PC-9 (cell line): ENCODE data around the gene AP4M1. TPM values are rescaled to one million over a fixed set of nuclear protein-coding genes. Genes with fewer than 3 reads are reported as not detected.

Experiments used
- BruUV-seq: library from RNA; stranded (reverse); fragments of 400-500 nt; replicated peaks from 2 replicates; lab custom pipeline; 2021; lab: Mats Ljungman, UMichigan
- CTCF ChIA-PET: fragments of 300-600 bp; sonication (Branson Sonifier 250); formaldehyde crosslinking; loops from one replicate; lab custom pipeline; 2022; ENCODE audit warnings: antibody characterized with exemption; lab: Charles Lee
- POLR2A ChIA-PET: fragments of 300-600 bp; sonication (Branson Sonifier 250); formaldehyde crosslinking; loops from one replicate; lab custom pipeline; 2022; ENCODE audit warnings: antibody characterized with exemption; ENCODE audit not compliant: unreplicated experiment; lab: Charles Lee
- DNase-seq, 2 experiments: peaks; one replicate each; pipeline versions ENCODE4 v3.0.0 to v3.0.0-alpha.2; 2015 to 2022; ENCODE audit warnings: mixed read lengths in 1 of 2
- H2AFZ ChIP-seq: fragments of 200-600 bp; sonication (generic); 2 replicates; pipeline ENCODE4 v1.8.1; 2017; ENCODE audit warnings: antibody characterized with exemption
- H3F3A ChIP-seq: fragments of 200-600 bp; sonication (generic); 2 replicates; pipeline ENCODE4 v1.8.1; 2017; ENCODE audit warnings: antibody characterized with exemption, mild to moderate bottlenecking, low read depth; ENCODE audit not compliant: insufficient read depth
- H3K27ac ChIP-seq: fragments of 200-600 bp; sonication (generic); 2 replicates; pipeline ENCODE4 v1.6.1; 2016; ENCODE audit warnings: mixed run types
- H3K27me3 ChIP-seq: fragments of 200-600 bp; sonication (generic); 2 replicates; pipeline ENCODE4 v1.6.1; 2016; ENCODE audit warnings: low read depth, mixed run types; ENCODE audit not compliant: insufficient read depth
- H3K36me3 ChIP-seq: fragments of 200-600 bp; sonication (generic); 2 replicates; pipeline ENCODE4 v1.6.1; 2016; ENCODE audit warnings: low read depth, mixed run types
- H3K4me1 ChIP-seq: fragments of 200-600 bp; sonication (generic); replicated peaks from 2 replicates; pipeline ENCODE4 v1.6.1; 2016; ENCODE audit warnings: mixed run types; ENCODE audit not compliant: insufficient read depth
- H3K4me2 ChIP-seq: fragments of 200-600 bp; sonication (generic); 2 replicates; pipeline ENCODE4 v1.6.1; 2017; ENCODE audit warnings: mixed run types
- H3K4me3 ChIP-seq: fragments of 200-600 bp; sonication (generic); 2 replicates; pipeline ENCODE4 v1.6.1; 2016; ENCODE audit warnings: mixed run types
- H3K79me2 ChIP-seq: fragments of 200-600 bp; sonication (generic); 2 replicates; pipeline ENCODE4 v1.6.1; 2017; ENCODE audit warnings: low read depth, mixed run types
- H3K9me2 ChIP-seq: fragments of 200-600 bp; sonication (generic); 2 replicates; pipeline ENCODE4 v1.8.1; 2017; ENCODE audit warnings: mild to moderate bottlenecking; ENCODE audit not compliant: insufficient read depth
- H3K9me3 ChIP-seq: fragments of 200-600 bp; sonication (generic); 2 replicates; pipeline ENCODE4 v1.8.1; 2016; ENCODE audit warnings: low read depth; ENCODE audit not compliant: insufficient read depth
- H4K20me1 ChIP-seq: fragments of 200-600 bp; sonication (generic); 2 replicates; pipeline ENCODE4 v1.8.1; 2017; ENCODE audit not compliant: insufficient read depth
- EZH2 ChIP-seq: fragments of 200-600 bp; sonication (generic); IDR thresholded peaks from 2 replicates; pipeline ENCODE4 v1.8.0; 2017; ENCODE audit warnings: antibody characterized with exemption, low read depth
- intact Hi-C: fragments of 100-400 bp; cut with micrococcal nuclease; formaldehyde crosslinking; loops from one replicate; pipeline ENCODE4 v1.10.0; 2022; ENCODE audit not compliant: unreplicated experiment
- total RNA-seq: library from RNA; stranded (reverse); gene quantifications from 2 replicates; pipeline ENCODE4 v1.2.3, GENCODE V29; 2021
- TF ChIP-seq, protein P1 (sequence below): fragments of 200-600 bp; sonication (generic); conservative IDR thresholded peaks from 2 replicates; pipeline ENCODE4 v1.6.1; 2017; ENCODE audit warnings: mixed run types, antibody characterized with exemption, mild to moderate bottlenecking, moderate library complexity

The AP4M1 gene
- total RNA-seq, 1 experiment from 2014 or later, result 18.1 TPM

DNA sequence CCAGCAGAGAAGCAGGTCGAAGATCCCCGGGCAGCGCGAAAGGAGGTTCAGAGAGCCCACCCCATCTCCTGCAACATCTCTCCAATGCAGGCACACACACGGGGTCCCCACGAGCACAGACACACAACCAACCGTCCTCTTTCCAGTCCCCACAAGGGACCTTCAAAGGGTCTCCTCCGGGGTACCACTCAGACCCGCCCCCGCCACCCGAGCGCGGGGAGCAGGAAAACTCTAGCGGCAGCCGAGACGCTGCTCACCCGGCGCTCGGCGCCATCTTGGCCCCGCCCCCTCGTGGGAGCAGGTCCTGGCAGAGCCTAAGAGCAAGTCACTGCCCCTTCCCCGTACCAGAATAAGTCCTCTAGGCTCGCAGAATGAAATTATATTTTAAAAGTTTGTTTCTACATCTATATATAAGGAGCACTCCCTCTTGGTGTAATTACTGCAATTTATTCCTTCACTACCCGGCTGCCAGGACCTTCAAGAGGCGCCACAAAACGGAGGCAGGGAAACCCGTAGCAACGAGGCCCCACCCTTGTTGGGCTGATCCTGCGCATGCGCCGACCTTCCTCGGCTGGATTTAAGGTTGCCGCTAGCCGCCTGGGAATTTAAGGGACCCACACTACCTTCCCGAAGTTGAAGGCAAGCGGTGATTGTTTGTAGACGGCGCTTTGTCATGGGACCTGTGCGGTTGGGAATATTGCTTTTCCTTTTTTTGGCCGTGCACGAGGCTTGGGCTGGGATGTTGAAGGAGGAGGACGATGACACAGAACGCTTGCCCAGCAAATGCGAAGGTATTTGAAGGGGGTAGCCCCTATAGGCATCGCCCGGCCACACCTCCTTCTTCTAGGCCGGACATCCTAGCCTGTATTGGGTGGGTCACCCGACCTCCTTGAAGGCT lies 17.9 kb downstream of the AP4M1 start, which contains the start of the genes CNPY4 and TAF6:
Gene CNPY4 (plus strand): TSS at position 563 of the 898 bp plus-strand sequence. CDS start 111 bp downstream, at position 674.
Gene TAF6 (minus strand): TSS at position 287 of the 898 bp plus-strand sequence. CDS start 5,149 bp downstream, outside the sequence.
- Histone ChIP-seq H3K36me3 (no peaks in the 10 kb centered on the region), H3K79me2 (no peaks in the 10 kb centered on the region), H3K4me2 (peak within 1 kb of the TSS; percentile 87), H2AFZ (peak within 1 kb of the TSS; percentile 89), H3K27ac (peak within 1 kb of the TSS; percentile 52), H3K9me3 (no peaks in the 10 kb centered on the region), H3K4me3 (peak within 1 kb of the TSS; percentile 76), H4K20me1 (no peaks in the 10 kb centered on the region), H3K4me1 (peaks cover 5% of the 10 kb centered on the region; the same call in 1 of the 2 replicates), H3K27me3 (no peaks in the 10 kb centered on the region), H3K9me2 (no peaks in the 10 kb centered on the region), H3F3A (no peaks in the 10 kb centered on the region; the same call in 1 of the 2 replicates)
- no peak for TF ChIP-seq EZH2
- TF ChIP-seq, protein P1, sequence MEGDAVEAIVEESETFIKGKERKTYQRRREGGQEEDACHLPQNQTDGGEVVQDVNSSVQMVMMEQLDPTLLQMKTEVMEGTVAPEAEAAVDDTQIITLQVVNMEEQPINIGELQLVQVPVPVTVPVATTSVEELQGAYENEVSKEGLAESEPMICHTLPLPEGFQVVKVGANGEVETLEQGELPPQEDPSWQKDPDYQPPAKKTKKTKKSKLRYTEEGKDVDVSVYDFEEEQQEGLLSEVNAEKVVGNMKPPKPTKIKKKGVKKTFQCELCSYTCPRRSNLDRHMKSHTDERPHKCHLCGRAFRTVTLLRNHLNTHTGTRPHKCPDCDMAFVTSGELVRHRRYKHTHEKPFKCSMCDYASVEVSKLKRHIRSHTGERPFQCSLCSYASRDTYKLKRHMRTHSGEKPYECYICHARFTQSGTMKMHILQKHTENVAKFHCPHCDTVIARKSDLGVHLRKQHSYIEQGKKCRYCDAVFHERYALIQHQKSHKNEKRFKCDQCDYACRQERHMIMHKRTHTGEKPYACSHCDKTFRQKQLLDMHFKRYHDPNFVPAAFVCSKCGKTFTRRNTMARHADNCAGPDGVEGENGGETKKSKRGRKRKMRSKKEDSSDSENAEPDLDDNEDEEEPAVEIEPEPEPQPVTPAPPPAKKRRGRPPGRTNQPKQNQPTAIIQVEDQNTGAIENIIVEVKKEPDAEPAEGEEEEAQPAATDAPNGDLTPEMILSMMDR, result no peak
- POLR2A ChIA-PET, result interaction anchor here (0.6 kb wide), 1 partner anchor 25 kb away, joined by 3 read pairs; no protein-coding TSS in a partner anchor
- BruUV-seq, result no TSS peak
- intact Hi-C loops, result loop anchor here (1.0 kb wide), 1 partner anchor 18 kb away; the partner anchor contains the start of genes AP4M1 and MCM7
- peak; percentile 86 to 96 for DNase-seq
- CTCF ChIA-PET, result no interaction called here

DNA sequence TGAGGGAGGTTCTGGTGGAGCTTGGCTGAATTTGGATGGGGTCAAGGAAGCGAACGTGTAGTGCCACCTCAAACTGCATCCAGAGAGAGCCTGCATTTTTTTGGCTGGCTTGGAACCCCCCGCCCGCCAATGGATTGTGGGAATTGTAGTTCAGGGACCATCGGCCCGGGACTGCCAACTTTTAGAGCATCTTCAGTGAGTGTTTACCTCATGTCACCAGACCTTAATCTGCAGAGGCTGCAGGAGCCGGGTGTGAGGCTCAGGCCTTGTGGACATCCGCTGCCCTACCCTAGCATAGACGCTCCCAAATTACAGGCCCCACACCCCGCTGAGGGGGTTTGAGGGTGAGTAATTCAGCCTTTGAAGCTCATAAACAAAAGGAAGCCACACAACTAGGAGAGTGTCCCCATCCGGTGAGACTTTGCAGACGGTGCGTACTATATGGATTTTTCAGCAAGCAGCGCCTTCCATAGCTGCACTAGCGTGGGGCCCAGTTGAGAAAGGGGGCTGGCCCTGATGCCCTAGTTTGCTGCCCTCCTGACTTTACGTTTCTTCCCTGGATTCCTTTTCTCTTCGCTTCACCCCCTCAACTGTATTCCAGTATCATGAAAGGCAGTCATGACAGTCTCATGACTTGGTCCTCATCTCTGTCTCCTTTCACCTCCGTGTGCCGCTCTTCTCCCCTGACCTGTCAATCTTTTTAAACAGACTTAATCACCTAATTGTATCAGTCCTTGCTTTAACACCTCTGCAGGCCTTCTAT lies 18.7 kb downstream of the AP4M1 start:
- peaks cover 5% of the 10 kb centered on the region; the same call in 1 of the 2 replicates for H3K4me1 ChIP-seq
- POLR2A ChIA-PET, result interaction anchor here (0.6 kb wide), 1 partner anchor 25 kb away, joined by 3 read pairs; no protein-coding TSS in a partner anchor
- H2AFZ ChIP-seq, result peak overlapping the region; percentile 89
- TSS peak; percentile 62 for BruUV-seq
- no peaks in the 10 kb centered on the region for H3K36me3 ChIP-seq
- H3K27ac ChIP-seq, result no peak overlapping the region
- intact Hi-C loops, result loop anchor here (1.0 kb wide), 1 partner anchor 19 kb away; the partner anchor contains the start of genes AP4M1 and MCM7
- H4K20me1 ChIP-seq, result no peaks in the 10 kb centered on the region
- no peaks in the 10 kb centered on the region for H3K9me3 ChIP-seq
- H3K79me2 ChIP-seq, result no peaks in the 10 kb centered on the region
- no peaks in the 10 kb centered on the region for H3K9me2 ChIP-seq
- peak in 1 of 2 experiments; percentile 53 for DNase-seq
- no peaks in the 10 kb centered on the region for H3K27me3 ChIP-seq
- H3K4me2 ChIP-seq, result peak overlapping the region; percentile 87
- H3F3A ChIP-seq, result peaks cover 7% of the 10 kb centered on the region; the same call in 1 of the 2 replicates
- H3K4me3 ChIP-seq, result peak overlapping the region; percentile 76
- CTCF ChIA-PET, result interaction anchor here (0.5 kb wide), 1 partner anchor 10 kb away, joined by 18 read pairs; no protein-coding TSS in a partner anchor
- TF ChIP-seq, protein P1, result no peak

DNA sequence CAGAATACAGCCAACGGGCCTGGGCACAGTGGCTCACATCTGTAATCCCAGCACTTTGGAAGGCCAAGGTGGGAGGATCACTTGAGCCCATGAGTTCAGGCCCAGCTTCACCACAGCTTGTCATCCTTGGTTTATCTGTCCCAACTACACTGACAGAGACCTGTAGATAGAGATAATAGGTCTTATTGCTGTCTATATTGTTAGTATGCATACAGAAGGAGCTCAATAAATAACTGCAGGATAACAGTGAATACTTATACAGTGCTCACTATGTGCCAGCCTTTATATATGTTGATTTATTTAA lies 19.2 kb downstream of the AP4M1 start:
- TF ChIP-seq, protein P1, result no peak
- no peak for TF ChIP-seq EZH2
- no peak overlapping the region for H3K4me3 ChIP-seq
- CTCF ChIA-PET, result interaction anchor here (0.5 to 0.6 kb wide), 2 partner anchors 10 to 60 kb away, joined by 3 to 18 read pairs; no protein-coding TSS in a partner anchor
- H3K9me3 ChIP-seq, result no peaks in the 10 kb centered on the region
- POLR2A ChIA-PET, result no interaction called here
- peak overlapping the region; percentile 87 for H3K4me2 ChIP-seq
- H3K27ac ChIP-seq, result no peak overlapping the region
- no peaks in the 10 kb centered on the region for H3K27me3 ChIP-seq
- peaks cover 10% of the 10 kb centered on the region; the same call in 1 of the 2 replicates for H3K4me1 ChIP-seq
- no peaks in the 10 kb centered on the region for H3K9me2 ChIP-seq
- BruUV-seq, result no TSS peak
- intact Hi-C loops, result no loop called here
- no peaks in the 10 kb centered on the region for H3K36me3 ChIP-seq
- peaks cover 13% of the 10 kb centered on the region; the same call in 1 of the 2 replicates for H3F3A ChIP-seq
- no peak for DNase-seq
- peaks cover under 1% of the 10 kb centered on the region; the same call in 1 of the 2 replicates for H3K79me2 ChIP-seq
- H2AFZ ChIP-seq, result no peak overlapping the region
- H4K20me1 ChIP-seq, result no peaks in the 10 kb centered on the region
